ENCODE results near the gene EGR4.

GRCh38 chr2:73297586-73297985 lies 4.2 kb upstream of the EGR4 start:
- TF ChIP-seq CTCF (conservative IDR thresholded peaks at IDR 0.05; ENCODE audit: low read depth, low read length) (no peak), POLR2A (IDR thresholded peaks at IDR 0.05; ENCODE audit: low read depth, low read length) (no peak), MAZ (IDR thresholded peaks at IDR 0.05; ENCODE audit: borderline replicate concordance, low read depth, low read length) (no peak), RFX5 (IDR thresholded peaks at IDR 0.05; ENCODE audit: low read depth, low read length) (no peak), RAD21 (IDR thresholded peaks at IDR 0.05; ENCODE audit: low read length) (no peak), CHD1 (IDR thresholded peaks at IDR 0.05; ENCODE audit: low read depth, low read length) (no peak)
- TF ChIP-seq, protein P1, sequence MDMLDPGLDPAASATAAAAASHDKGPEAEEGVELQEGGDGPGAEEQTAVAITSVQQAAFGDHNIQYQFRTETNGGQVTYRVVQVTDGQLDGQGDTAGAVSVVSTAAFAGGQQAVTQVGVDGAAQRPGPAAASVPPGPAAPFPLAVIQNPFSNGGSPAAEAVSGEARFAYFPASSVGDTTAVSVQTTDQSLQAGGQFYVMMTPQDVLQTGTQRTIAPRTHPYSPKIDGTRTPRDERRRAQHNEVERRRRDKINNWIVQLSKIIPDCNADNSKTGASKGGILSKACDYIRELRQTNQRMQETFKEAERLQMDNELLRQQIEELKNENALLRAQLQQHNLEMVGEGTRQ (IDR thresholded peaks at IDR 0.05; ENCODE audit: low read depth, low read length): no peak

Measured in IMR-90 (cell line).